SK-N-MC (cell line): ENCODE measurements around the gene LLGL2.

Source experiments
- DNase-seq: peaks from one replicate; pipeline ENCODE4 v3.0.0-alpha.2; 2011; ENCODE audit warnings: low read depth, low spot score
- H3K27ac ChIP-seq: fragments of 200-600 bp; sonication (generic); 2 replicates; pipeline ENCODE4 v1.5.1; 2016; ENCODE audit warnings: mixed run types
- H3K36me3 ChIP-seq: fragments of 200-600 bp; sonication (generic); 2 replicates; pipeline ENCODE4 v1.6.1; 2017; ENCODE audit warnings: antibody characterized with exemption, low read length, mixed read lengths; ENCODE audit not compliant: insufficient read depth
- H3K4me3 ChIP-seq: fragments of 200-600 bp; sonication (generic); 2 replicates; pipeline ENCODE4 v1.5.1; 2016
- H3K9ac ChIP-seq: fragments of 200-600 bp; sonication (generic); 2 replicates; pipeline ENCODE4 v1.8.0; 2017; ENCODE audit warnings: mixed run types, mixed read lengths; ENCODE audit not compliant: insufficient read length
- H3K9me3 ChIP-seq: fragments of 200-600 bp; sonication (generic); 2 replicates; pipeline ENCODE4 v1.6.1; 2017; ENCODE audit warnings: low read depth, mild to moderate bottlenecking, antibody characterized with exemption, low read length, moderate library complexity, mixed read lengths
- EZH2 ChIP-seq: fragments of 200-600 bp; sonication (generic); IDR thresholded peaks from one replicate; pipeline ENCODE4 v1.6.1; 2017; ENCODE audit warnings: antibody characterized with exemption
- FOXP2 ChIP-seq: optimal IDR thresholded peaks from 2 replicates; pipeline ENCODE3; 2011; ENCODE audit warnings: mild to moderate bottlenecking, moderate library complexity; ENCODE audit not compliant: insufficient read depth; ENCODE audit errors: extremely low read length, control extremely low read depth
- POLR2AphosphoS5 ChIP-seq: IDR thresholded peaks from 2 replicates; pipeline ENCODE4 v1.6.1; 2012; ENCODE audit warnings: mild to moderate bottlenecking, low read depth, low read length, borderline replicate concordance

The LLGL2 gene

DNA sequence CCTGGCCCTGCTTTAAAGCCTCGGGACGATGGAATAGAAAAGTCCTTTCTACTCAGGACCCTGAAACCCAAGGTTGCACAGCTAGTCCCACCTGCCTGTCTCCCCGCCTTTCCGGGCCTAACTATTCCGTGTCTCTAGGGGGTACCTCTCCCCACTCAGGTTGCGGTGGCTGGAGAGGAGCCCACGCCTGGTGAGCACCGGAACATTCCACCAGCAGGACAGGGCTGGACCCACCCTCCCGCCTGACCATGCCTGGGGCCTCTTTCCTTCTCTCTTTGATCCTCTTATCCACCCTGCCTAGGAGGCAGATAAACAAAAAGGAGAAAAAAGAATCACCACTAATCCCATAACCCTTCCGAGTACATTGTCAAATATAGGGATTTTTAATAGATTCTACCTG is 10.9 kb downstream of the LLGL2 start:
- Histone ChIP-seq H3K36me3 (no peaks in the 10 kb centered on the region), H3K9me3 (no peaks in the 10 kb centered on the region), H3K4me3 (no peak overlapping the region), H3K9ac (no peak overlapping the region), H3K27ac (no peak overlapping the region)
- DNase-seq: no peak
- TF ChIP-seq EZH2 (no peak), POLR2AphosphoS5 (no peak), FOXP2 (no peak)

DNA sequence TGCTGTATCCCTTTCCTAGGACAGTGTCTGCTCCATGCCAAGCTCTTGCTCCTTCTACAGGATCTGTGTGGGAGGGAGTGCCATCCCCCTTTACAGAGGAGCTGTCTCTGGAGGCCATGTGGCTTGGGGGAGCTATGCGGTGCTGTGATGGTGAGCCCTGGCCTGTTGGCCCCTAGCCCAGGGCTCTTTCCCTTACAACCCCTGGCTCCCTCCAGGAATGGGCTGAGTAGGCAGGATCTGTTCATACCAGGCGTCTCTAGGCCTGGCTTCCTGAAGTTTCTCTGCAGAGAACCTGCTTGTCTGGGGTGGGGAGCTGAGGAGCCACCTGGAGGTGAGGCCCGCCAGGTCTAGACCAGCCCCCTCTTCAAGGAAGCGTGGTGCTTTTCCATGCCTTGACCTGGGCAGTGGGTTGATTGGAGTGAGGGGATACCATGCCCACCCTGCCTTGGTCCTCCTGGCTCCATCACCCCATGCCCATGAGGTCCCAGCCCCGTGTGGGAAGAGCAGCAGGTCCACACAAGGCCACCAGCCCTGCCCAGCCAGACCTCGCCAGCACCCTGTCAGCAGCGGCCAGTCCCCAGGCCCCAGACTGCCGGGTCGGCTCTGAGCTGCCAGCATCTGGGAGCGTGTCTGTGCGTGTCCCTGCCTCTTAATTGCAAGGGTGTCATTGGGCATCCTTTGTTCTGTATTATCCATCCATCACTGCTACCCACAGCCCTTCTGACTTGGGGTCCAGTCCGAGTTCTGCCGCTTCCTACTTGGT is 14.7 kb downstream of the LLGL2 start:
- H3K27ac ChIP-seq: no peak overlapping the region
- no peaks in the 10 kb centered on the region for H3K9me3 ChIP-seq
- H3K4me3 ChIP-seq: no peak overlapping the region
- DNase-seq: no peak
- no peaks in the 10 kb centered on the region for H3K36me3 ChIP-seq
- no peak overlapping the region for H3K9ac ChIP-seq
- TF ChIP-seq EZH2 (no peak), FOXP2 (no peak), POLR2AphosphoS5 (no peak)

DNA sequence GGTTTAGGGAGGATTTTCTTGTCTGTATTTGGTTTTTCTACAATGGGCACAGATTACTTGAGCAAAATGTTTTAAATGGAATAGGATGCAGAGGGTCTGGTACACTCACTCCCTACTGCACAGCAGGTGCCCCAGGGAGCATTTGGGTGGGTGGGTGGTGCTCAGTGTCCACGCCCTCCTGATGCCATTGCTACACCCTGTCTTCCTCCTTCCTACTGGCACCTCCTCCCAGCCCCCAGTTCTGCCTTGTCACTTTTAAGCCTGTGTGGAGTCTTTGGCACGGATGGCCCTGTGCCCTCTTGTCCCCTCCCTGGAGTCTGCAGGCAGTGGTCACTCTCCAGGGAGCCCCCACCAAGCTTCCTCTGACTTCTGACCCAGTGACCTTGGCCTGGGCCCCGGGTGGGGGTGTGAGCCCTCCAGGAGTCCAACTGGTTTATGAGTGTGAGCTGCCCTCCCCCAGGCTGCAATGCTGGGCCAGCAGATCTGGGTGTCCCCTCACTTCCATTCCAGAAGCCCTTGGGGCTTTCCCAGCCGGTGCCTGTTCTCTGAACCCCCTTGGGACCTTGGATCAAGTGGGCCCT is 15.5 kb downstream of the LLGL2 start:
- Histone ChIP-seq H3K36me3 (no peaks in the 10 kb centered on the region), H3K9ac (no peak overlapping the region), H3K27ac (no peak overlapping the region), H3K9me3 (no peaks in the 10 kb centered on the region), H3K4me3 (no peak overlapping the region)
- no peak for DNase-seq
- TF ChIP-seq POLR2AphosphoS5 (no peak), EZH2 (no peak), FOXP2 (no peak)

GRCh38 chr17:75542229-75542628 is 16.7 kb downstream of the LLGL2 start:
- no peak overlapping the region for H3K4me3 ChIP-seq
- DNase-seq: no peak
- no peaks in the 10 kb centered on the region for H3K36me3 ChIP-seq
- TF ChIP-seq POLR2AphosphoS5 (no peak), FOXP2 (no peak), EZH2 (no peak)
- no peak overlapping the region for H3K27ac ChIP-seq
- no peaks in the 10 kb centered on the region for H3K9me3 ChIP-seq
- H3K9ac ChIP-seq: no peak overlapping the region

- no peak for DNase-seq
- TF ChIP-seq EZH2 (no peak), FOXP2 (no peak), POLR2AphosphoS5 (no peak)
- Histone ChIP-seq H3K36me3 (no peaks in the 10 kb centered on the region), H3K9me3 (no peaks in the 10 kb centered on the region), H3K27ac (no peak overlapping the region), H3K9ac (no peak overlapping the region), H3K4me3 (no peak overlapping the region)
Measured at GRCh38 chr17:75542728-75543336, 17.3 kb downstream of the LLGL2 start.

- Histone ChIP-seq H3K4me3 (no peak overlapping the region), H3K27ac (no peak overlapping the region), H3K36me3 (no peaks in the 10 kb centered on the region), H3K9me3 (no peaks in the 10 kb centered on the region), H3K9ac (no peak overlapping the region)
- no peak for DNase-seq
- TF ChIP-seq EZH2 (no peak), POLR2AphosphoS5 (no peak), FOXP2 (no peak)
Measured at GRCh38 chr17:75544250-75544649, 18.8 kb downstream of the LLGL2 start.

DNA sequence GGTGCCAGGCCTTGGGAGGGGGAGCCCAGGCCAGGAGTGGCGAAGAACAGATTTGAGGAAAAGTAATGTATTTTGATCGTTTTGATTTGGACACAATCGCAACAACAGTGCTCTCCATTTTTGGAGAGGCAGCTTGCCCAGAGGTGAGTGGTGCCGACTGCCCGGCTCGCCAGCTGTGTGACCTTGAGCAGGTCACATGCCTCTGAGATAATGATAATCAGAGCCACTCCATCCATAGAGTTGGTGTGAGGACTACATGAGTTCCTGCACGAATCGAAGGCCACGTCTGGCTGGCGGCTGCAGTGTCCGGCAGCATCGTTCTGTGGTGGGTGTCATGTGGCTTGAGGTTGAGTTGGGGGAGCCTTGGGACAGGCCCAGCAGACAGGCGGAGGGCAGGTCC is 20.7 kb downstream of the LLGL2 start:
- TF ChIP-seq EZH2 (no peak), FOXP2 (no peak), POLR2AphosphoS5 (no peak)
- H3K36me3 ChIP-seq: no peaks in the 10 kb centered on the region
- H3K4me3 ChIP-seq: no peak overlapping the region
- H3K9ac ChIP-seq: no peak overlapping the region
- no peak overlapping the region for H3K27ac ChIP-seq
- DNase-seq: no peak
- H3K9me3 ChIP-seq: no peaks in the 10 kb centered on the region

DNA sequence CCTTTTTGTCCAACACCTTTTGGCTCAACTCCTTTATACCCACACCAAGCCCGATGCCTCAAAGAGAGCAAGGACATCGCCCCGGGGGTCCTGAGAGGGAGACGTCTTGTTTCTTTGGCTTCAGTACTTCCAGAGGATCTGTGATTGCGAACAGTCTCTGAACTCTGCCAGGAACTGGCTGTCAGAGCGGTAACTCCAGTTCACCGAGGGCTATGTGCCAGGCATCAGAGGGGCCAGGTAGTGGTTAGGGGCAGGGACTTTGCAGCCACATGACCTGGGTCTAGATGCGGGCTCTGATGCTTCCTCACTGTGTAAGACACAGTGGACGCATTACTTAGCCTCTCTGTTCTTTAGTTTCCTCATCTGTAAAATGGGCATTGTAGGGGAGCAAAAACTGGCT is 21.6 kb downstream of the LLGL2 start:
- no peak overlapping the region for H3K4me3 ChIP-seq
- TF ChIP-seq EZH2 (no peak), FOXP2 (no peak), POLR2AphosphoS5 (no peak)
- no peaks in the 10 kb centered on the region for H3K9me3 ChIP-seq
- H3K27ac ChIP-seq: no peak overlapping the region
- no peaks in the 10 kb centered on the region for H3K36me3 ChIP-seq
- no peak overlapping the region for H3K9ac ChIP-seq
- DNase-seq: no peak

- TF ChIP-seq EZH2 (no peak), POLR2AphosphoS5 (no peak), FOXP2 (no peak)
- no peak overlapping the region for H3K9ac ChIP-seq
- no peak overlapping the region for H3K4me3 ChIP-seq
- DNase-seq: no peak
- H3K27ac ChIP-seq: no peak overlapping the region
- no peaks in the 10 kb centered on the region for H3K9me3 ChIP-seq
- no peaks in the 10 kb centered on the region for H3K36me3 ChIP-seq
Measured at GRCh38 chr17:75548813-75549212, 23.3 kb downstream of the LLGL2 start.
